Measurements from ENCODE around the gene GSTK1. TPM values are rescaled to one million over a fixed set of nuclear protein-coding genes. Genes with fewer than 3 reads are reported as not detected.

The GSTK1 gene
- total RNA-seq, 2 donors from 2014 or later: 61.1 to 75.0 TPM

- Histone ChIP-seq H3K36me3 (ENCODE audit: control insufficient read depth, insufficient read depth, low read length) (no peaks in the 10 kb centered on the region), H3K4me1 (ENCODE audit: control insufficient read depth, insufficient read depth, low read length) (no peaks in the 10 kb centered on the region), H3K27me3 (ENCODE audit: control insufficient read depth, insufficient read depth, low read length, poor library complexity, severe bottlenecking) (peaks cover 11% of the 10 kb centered on the region), H3K9me3 (ENCODE audit: control insufficient read depth, low read length) (peaks cover 6% of the 10 kb centered on the region), H3K27ac (ENCODE audit: low read depth, low read length) (no peak overlapping the region), H3K4me3 (ENCODE audit: low read length) (no peak overlapping the region), H3K9ac (ENCODE audit: extremely low read depth, low read length, poor library complexity, severe bottlenecking) (no peak overlapping the region)
- 61 to 85% methylated on average over 3 to 4 of the region's 4 CpGs for WGBS, 2 experiments (ENCODE audit: insufficient coverage in 1 of 2, insufficient read length in 1 of 2)
- no peak for DNase-seq
- H3K36me3 Mint-ChIP-seq (ENCODE audit: low read depth): peaks cover 4% of the 10 kb centered on the region
- no peak overlapping the region for H3K4me3 Mint-ChIP-seq
- peaks cover 23% of the 10 kb centered on the region for H3K4me1 Mint-ChIP-seq
- no peak for TF ChIP-seq CTCF (conservative IDR thresholded peaks at IDR 0.05)
- peaks cover 14% of the 10 kb centered on the region for H3K9me3 Mint-ChIP-seq
- no peak overlapping the region for H3K27ac Mint-ChIP-seq
- H3K27me3 Mint-ChIP-seq (ENCODE audit: insufficient read depth): peaks cover 30% of the 10 kb centered on the region
Measured at GRCh38 chr7:143283381-143283780, 20.1 kb downstream of the GSTK1 start.

- Mint-ChIP-seq H3K27ac (no peak within 1 kb of the TSS), H3K27me3 (ENCODE audit: insufficient read depth) (peaks cover 30% of the 10 kb centered on the region), H3K36me3 (ENCODE audit: low read depth) (peaks cover 6% of the 10 kb centered on the region), H3K4me3 (peak within 1 kb of the TSS; percentile 49), H3K4me1 (peaks cover 30% of the 10 kb centered on the region), H3K9me3 (peaks cover 14% of the 10 kb centered on the region)
- Histone ChIP-seq H3K4me3 (ENCODE audit: low read length) (no peak within 1 kb of the TSS), H3K27ac (ENCODE audit: low read depth, low read length) (no peak within 1 kb of the TSS), H3K9me3 (ENCODE audit: control insufficient read depth, low read length) (peaks cover 6% of the 10 kb centered on the region), H3K27me3 (ENCODE audit: control insufficient read depth, insufficient read depth, low read length, poor library complexity, severe bottlenecking) (peaks cover 11% of the 10 kb centered on the region), H3K9ac (ENCODE audit: extremely low read depth, low read length, poor library complexity, severe bottlenecking) (no peak within 1 kb of the TSS), H3K4me1 (ENCODE audit: control insufficient read depth, insufficient read depth, low read length) (no peaks in the 10 kb centered on the region), H3K36me3 (ENCODE audit: control insufficient read depth, insufficient read depth, low read length) (no peaks in the 10 kb centered on the region)
- peak; percentile 85 for DNase-seq
- TF ChIP-seq CTCF (conservative IDR thresholded peaks at IDR 0.05): no peak
- WGBS, 2 experiments (ENCODE audit: insufficient coverage in 1 of 2, insufficient read length in 1 of 2): 84 to 89% methylated on average over 10 to 17 of the region's 19 CpGs
Measured at GRCh38 chr7:143284591-143285469, 21.6 kb downstream of the GSTK1 start, which contains the start of gene TMEM139. Gene TMEM139, plus strand, starts transcription at chr7:143284958. Its CDS starts 1,000 bp downstream, at chr7:143285958.

- Mint-ChIP-seq H3K36me3 (ENCODE audit: low read depth) (peaks cover 8% of the 10 kb centered on the region), H3K27ac (no peak overlapping the region), H3K4me3 (peak overlapping the region; percentile 49), H3K27me3 (ENCODE audit: insufficient read depth) (peaks cover 30% of the 10 kb centered on the region), H3K9me3 (peaks cover 14% of the 10 kb centered on the region), H3K4me1 (peaks cover 30% of the 10 kb centered on the region)
- Histone ChIP-seq H3K27ac (ENCODE audit: low read depth, low read length) (no peak overlapping the region), H3K9ac (ENCODE audit: extremely low read depth, low read length, poor library complexity, severe bottlenecking) (no peak overlapping the region), H3K4me3 (ENCODE audit: low read length) (no peak overlapping the region), H3K4me1 (ENCODE audit: control insufficient read depth, insufficient read depth, low read length) (peaks cover 1% of the 10 kb centered on the region), H3K9me3 (ENCODE audit: control insufficient read depth, low read length) (peaks cover 6% of the 10 kb centered on the region), H3K27me3 (ENCODE audit: control insufficient read depth, insufficient read depth, low read length, poor library complexity, severe bottlenecking) (peaks cover 11% of the 10 kb centered on the region), H3K36me3 (ENCODE audit: control insufficient read depth, insufficient read depth, low read length) (peaks cover 3% of the 10 kb centered on the region)
- WGBS, 2 experiments (ENCODE audit: insufficient coverage in 1 of 2, insufficient read length in 1 of 2): 88% methylated on average over 3 of the region's 3 CpGs; no CpG with 5 or more reads in 1 of the 2 experiments
- no peak for DNase-seq
- no peak for TF ChIP-seq CTCF (conservative IDR thresholded peaks at IDR 0.05)
Measured at GRCh38 chr7:143285470-143285778, 22.2 kb downstream of the GSTK1 start.

All from endodermal cell (in vitro differentiated cells).